COLO668 (cell line): ENCODE measurements around the gene PAX2.

Experiments
- DNase-seq: peaks from one replicate; lab custom pipeline; 2025; ENCODE audit not compliant: unreplicated experiment; lab: John Stamatoyannopoulos, UW

PAX2 gene

GRCh38 chr10:100750291-100751210 lies 5.2 kb downstream of the PAX2 start:
- DNase-seq = no peak

- DNase-seq = no peak
Measured at GRCh38 chr10:100751211-100751933, 6.0 kb downstream of the PAX2 start.

GRCh38 chr10:100755821-100756220 lies 10.4 kb downstream of the PAX2 start:
- DNase-seq = no peak

GRCh38 chr10:100759331-100759730 lies 13.9 kb downstream of the PAX2 start:
- DNase-seq = no peak

GRCh38 chr10:100760726-100761125 lies 15.3 kb downstream of the PAX2 start:
- DNase-seq = no peak

GRCh38 chr10:100761191-100761590 lies 15.8 kb downstream of the PAX2 start:
- no peak for DNase-seq

- DNase-seq = no peak
Measured at GRCh38 chr10:100763043-100763747, 17.8 kb downstream of the PAX2 start.

GRCh38 chr10:100766693-100767421 lies 21.5 kb downstream of the PAX2 start:
- no peak for DNase-seq

- no peak for DNase-seq
Measured at GRCh38 chr10:100767422-100767775, 22.0 kb downstream of the PAX2 start.

GRCh38 chr10:100769481-100769880 lies 24.1 kb downstream of the PAX2 start:
- no peak for DNase-seq

- DNase-seq = no peak
Measured at GRCh38 chr10:100773646-100774045, 28.3 kb downstream of the PAX2 start.

GRCh38 chr10:100774223-100774622 lies 28.8 kb downstream of the PAX2 start:
- no peak for DNase-seq

- no peak for DNase-seq
Measured at GRCh38 chr10:100774876-100775275, 29.5 kb downstream of the PAX2 start.

GRCh38 chr10:100775386-100775785 lies 30.0 kb downstream of the PAX2 start:
- no peak for DNase-seq

- no peak for DNase-seq
Measured at GRCh38 chr10:100775871-100776270, 30.5 kb downstream of the PAX2 start.

- DNase-seq = no peak
Measured at GRCh38 chr10:100776671-100777070, 31.3 kb downstream of the PAX2 start.

- DNase-seq = no peak
Measured at GRCh38 chr10:100779329-100779728, 33.9 kb downstream of the PAX2 start.

GRCh38 chr10:100780324-100780723 lies 34.9 kb downstream of the PAX2 start:
- DNase-seq = no peak

GRCh38 chr10:100781145-100781665 lies 35.8 kb downstream of the PAX2 start:
- DNase-seq = no peak

- DNase-seq = no peak
Measured at GRCh38 chr10:100782461-100783244, 37.3 kb downstream of the PAX2 start.
